GM10248 (cell line): ENCODE measurements around the gene SLC25A42.
"Not testable (repeated sequence)": the region's sequence is repeated elsewhere in the genome, so short reads cannot be mapped to it uniquely, and the experiment has no call there.

Source experiments
- CTCF ChIA-PET: fragments of 300-600 bp; sonication (Branson Sonifier 250); formaldehyde crosslinking; extraction: SDS; loops from one replicate; lab custom pipeline; 2021; ENCODE audit warnings: antibody characterized with exemption; lab: Yijun Ruan, JAX
- POLR2A ChIA-PET: fragments of 350-650 bp; sonication (Branson Sonifier 250); formaldehyde crosslinking; extraction: SDS; loops from one replicate; lab custom pipeline; 2020; ENCODE audit warnings: antibody characterized with exemption; lab: Yijun Ruan, JAX
- DNase-seq: peaks from one replicate; pipeline ENCODE4 v3.0.0; 2012; ENCODE audit errors: extremely low spot score
- TF ChIP-seq, protein P1 (sequence below): IDR thresholded peaks from 2 replicates; pipeline ENCODE4 v1.5.1; 2012; ENCODE audit warnings: mild to moderate bottlenecking, low read depth; ENCODE audit errors: extremely low read depth, missing control alignments, control extremely low read depth

Gene SLC25A42, protein sequence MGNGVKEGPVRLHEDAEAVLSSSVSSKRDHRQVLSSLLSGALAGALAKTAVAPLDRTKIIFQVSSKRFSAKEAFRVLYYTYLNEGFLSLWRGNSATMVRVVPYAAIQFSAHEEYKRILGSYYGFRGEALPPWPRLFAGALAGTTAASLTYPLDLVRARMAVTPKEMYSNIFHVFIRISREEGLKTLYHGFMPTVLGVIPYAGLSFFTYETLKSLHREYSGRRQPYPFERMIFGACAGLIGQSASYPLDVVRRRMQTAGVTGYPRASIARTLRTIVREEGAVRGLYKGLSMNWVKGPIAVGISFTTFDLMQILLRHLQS

DNA sequence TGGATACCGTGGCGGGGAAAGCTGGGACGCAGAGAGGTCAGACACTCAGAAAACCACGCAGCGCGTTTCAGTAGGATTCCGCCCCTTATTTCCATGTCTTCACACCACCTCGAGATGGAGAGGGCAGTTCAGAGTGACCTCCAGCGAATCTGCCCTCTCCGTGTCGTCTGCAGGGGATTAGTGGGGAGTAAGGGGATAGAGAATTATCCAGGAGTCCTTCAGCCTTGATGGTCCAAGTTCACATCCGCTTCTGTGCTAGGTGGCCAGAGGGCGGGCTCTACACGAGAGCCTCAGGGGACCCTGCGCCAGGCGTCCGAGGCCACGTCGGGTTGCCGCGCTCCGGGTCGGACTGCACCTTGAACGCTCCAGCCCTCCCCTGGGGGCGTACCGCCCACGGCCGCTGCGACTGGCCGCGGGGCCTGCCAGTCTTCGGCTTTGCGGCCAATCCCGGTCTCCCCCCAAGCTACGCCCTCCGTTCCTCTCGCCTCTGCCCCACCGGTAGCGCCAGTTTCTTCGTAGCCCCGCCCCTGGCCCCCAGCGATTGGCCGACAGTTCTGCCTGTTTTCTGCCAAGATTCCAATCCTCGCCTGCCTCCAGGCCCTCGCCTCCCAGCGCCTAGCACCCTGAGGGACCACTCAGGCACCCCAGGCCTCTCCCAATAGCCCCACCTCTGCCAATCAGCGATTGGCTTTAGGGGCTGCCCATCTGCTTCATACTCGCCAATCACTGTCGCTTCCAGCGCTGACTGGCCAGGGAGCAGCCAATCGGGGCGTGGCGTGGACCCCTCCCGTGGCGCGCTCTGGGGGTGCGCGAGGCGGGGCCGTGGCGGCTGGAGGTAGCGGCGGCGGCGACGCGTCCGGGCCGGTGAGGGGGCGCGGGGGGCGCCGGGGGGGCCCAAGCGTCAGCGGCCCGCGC, at the start of gene SLC25A42:
TSS of gene SLC25A42 (plus strand) at position 812 of the 915 bp plus-strand sequence. CDS start 32,131 bp downstream, outside the sequence.
- CTCF ChIA-PET: interaction anchor here (0.6 to 3.4 kb wide), 5 partner anchors 10 to 111 kb away, joined by 3 to 23 read pairs (median 4); no protein-coding TSS in a partner anchor
- DNase-seq: peak; percentile 100
- TF ChIP-seq, protein P1, sequence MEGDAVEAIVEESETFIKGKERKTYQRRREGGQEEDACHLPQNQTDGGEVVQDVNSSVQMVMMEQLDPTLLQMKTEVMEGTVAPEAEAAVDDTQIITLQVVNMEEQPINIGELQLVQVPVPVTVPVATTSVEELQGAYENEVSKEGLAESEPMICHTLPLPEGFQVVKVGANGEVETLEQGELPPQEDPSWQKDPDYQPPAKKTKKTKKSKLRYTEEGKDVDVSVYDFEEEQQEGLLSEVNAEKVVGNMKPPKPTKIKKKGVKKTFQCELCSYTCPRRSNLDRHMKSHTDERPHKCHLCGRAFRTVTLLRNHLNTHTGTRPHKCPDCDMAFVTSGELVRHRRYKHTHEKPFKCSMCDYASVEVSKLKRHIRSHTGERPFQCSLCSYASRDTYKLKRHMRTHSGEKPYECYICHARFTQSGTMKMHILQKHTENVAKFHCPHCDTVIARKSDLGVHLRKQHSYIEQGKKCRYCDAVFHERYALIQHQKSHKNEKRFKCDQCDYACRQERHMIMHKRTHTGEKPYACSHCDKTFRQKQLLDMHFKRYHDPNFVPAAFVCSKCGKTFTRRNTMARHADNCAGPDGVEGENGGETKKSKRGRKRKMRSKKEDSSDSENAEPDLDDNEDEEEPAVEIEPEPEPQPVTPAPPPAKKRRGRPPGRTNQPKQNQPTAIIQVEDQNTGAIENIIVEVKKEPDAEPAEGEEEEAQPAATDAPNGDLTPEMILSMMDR: no peak
- POLR2A ChIA-PET: interaction anchor here (0.6 kb wide), 1 partner anchor 802 kb away, joined by 3 read pairs; the partner anchor contains the start of gene ZNF253

GRCh38 chr19:19021115-19021514, 42.7 kb upstream of the SLC25A42 start:
- ChIA-PET POLR2A (interaction anchor here (1.0 kb wide), 1 partner anchor 16 kb away, joined by 3 read pairs; no protein-coding TSS in a partner anchor), CTCF (interaction anchor here (0.9 to 1.5 kb wide), 4 partner anchors 8 to 17 kb away, joined by 3 to 5 read pairs (median 4); no protein-coding TSS in a partner anchor)
- TF ChIP-seq, protein P1: no peak
- no peak for DNase-seq

GRCh38 chr19:19022380-19022961, 41.3 kb upstream of the SLC25A42 start:
- ChIA-PET POLR2A (no interaction called here), CTCF (no interaction called here)
- DNase-seq: no peak
- TF ChIP-seq, protein P1: no peak

- CTCF ChIA-PET, DNase-seq, POLR2A ChIA-PET: not testable (repeated sequence)
These were observed 40.4 kb upstream of the SLC25A42 start for GRCh38 chr19:19023376-19023775.

GRCh38 chr19:19025861-19026260, 37.9 kb upstream of the SLC25A42 start:
- TF ChIP-seq, protein P1: no peak
- no peak for DNase-seq
- ChIA-PET POLR2A (no interaction called here), CTCF (no interaction called here)

DNA sequence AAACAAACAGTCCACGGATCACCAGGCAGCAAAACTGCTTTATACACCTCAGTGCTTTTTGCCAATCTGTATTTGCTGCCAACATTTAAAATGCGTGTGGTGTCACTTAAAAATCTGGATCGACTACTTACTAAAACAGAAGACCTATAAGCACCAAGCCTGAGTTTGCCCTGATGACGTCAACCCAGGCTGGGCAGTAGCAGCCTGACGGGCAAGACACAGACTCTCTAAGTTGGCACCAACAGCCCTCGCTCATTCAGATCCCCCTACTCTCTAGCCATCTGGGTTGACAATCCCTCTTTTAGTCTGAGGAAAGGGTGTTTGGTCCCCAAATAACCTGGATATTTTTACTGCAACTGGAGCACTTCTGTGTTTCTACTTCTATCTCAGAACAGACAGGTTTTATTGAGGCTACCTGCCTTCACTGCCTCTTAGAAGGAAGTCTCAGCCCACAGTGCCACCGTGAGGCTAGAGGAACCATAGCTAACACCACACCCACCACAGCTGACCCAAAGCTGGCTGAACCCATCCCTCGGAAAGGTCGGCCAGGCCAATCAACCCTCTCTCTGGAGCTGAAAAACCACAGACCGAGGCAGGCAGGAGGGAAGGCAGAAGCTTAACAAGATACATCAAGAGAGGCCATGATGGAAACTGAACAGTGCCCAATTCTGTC, 37.4 kb upstream of the SLC25A42 start:
- no peak for DNase-seq
- CTCF ChIA-PET: no interaction called here
- TF ChIP-seq, protein P1: peak; percentile 15
- POLR2A ChIA-PET: no interaction called here
